GM19372 (cell line): ENCODE measurements around the gene DQX1.

Source experiments
- ATAC-seq: cut with Tn5 transposase; IDR thresholded peaks from one replicate; pipeline ENCODE4 v1.9.1; 2021; ENCODE audit warnings: mild to moderate bottlenecking, low read depth, moderate library complexity; ENCODE audit not compliant: unreplicated experiment

The DQX1 gene

GRCh38 chr2:74513605-74514367 is 12.2 kb downstream of the DQX1 start:
- ATAC-seq, result no peak

GRCh38 chr2:74512744-74513604 is 13.1 kb downstream of the DQX1 start:
- no peak for ATAC-seq

- no peak for ATAC-seq
Observed at GRCh38 chr2:74511104-74511989, 14.7 kb downstream of the DQX1 start.

- ATAC-seq, result no peak
Observed at GRCh38 chr2:74510272-74510671, 15.8 kb downstream of the DQX1 start.

- peak; percentile 7 for ATAC-seq
Observed at GRCh38 chr2:74507926-74508520, 18.0 kb downstream of the DQX1 start.

- ATAC-seq, result peak; percentile 91
Observed at GRCh38 chr2:74507145-74507925, 18.7 kb downstream of the DQX1 start, which contains the start of gene PCGF1. Gene PCGF1, minus strand, starts transcription at chr2:74507695. Its CDS starts 27 bp downstream, at chr2:74507668.

- no peak for ATAC-seq
Observed at GRCh38 chr2:74505448-74506246, 20.4 kb downstream of the DQX1 start.

GRCh38 chr2:74504591-74504990 is 21.4 kb downstream of the DQX1 start:
- no peak for ATAC-seq

- no peak for ATAC-seq
Observed at GRCh38 chr2:74503506-74504475, 22.2 kb downstream of the DQX1 start.

GRCh38 chr2:74502720-74503505 is 23.1 kb downstream of the DQX1 start:
- ATAC-seq, result no peak

- ATAC-seq, result no peak
Observed at GRCh38 chr2:74502147-74502719, 23.8 kb downstream of the DQX1 start.

- ATAC-seq, result no peak
Observed at GRCh38 chr2:74501335-74502071, 24.5 kb downstream of the DQX1 start.

- ATAC-seq, result no peak
Observed at GRCh38 chr2:74500578-74500946, 25.5 kb downstream of the DQX1 start.

GRCh38 chr2:74499940-74500577 is 26.0 kb downstream of the DQX1 start:
- no peak for ATAC-seq

GRCh38 chr2:74499267-74499939 is 26.6 kb downstream of the DQX1 start, which contains the start of gene LBX2:
Gene LBX2, minus strand, starts transcription at chr2:74499603. Its CDS starts 66 bp downstream, at chr2:74499537.
- no peak for ATAC-seq
